Endothelial cell of umbilical vein (primary cell): ENCODE results near the gene SIRT4.

ENCODE experiments used
- EZH2 ChIP-seq: IDR thresholded peaks from 2 replicates; pipeline ENCODE4 v1.6.1; 2012; ENCODE audit warnings: borderline replicate concordance, low read depth, mild to moderate bottlenecking, moderate library complexity, low read length, inconsistent platforms; ENCODE audit not compliant: severe bottlenecking
- POLR2A ChIP-seq: IDR thresholded peaks from 2 replicates; pipeline ENCODE4 v1.6.1; 2012; ENCODE audit warnings: low read depth, mild to moderate bottlenecking, control low read depth, low read length

GRCh38 chr12:120283318-120283717 is 18.8 kb upstream of the SIRT4 start:
- TF ChIP-seq POLR2A (no peak), EZH2 (no peak)
